Liver (tissue), 3 donors: ENCODE results near the gene MAST2.

ENCODE experiments used
- EGR1 ChIP-seq, 2 donors: IDR thresholded peaks; 2 replicates each; pipeline ENCODE4 v1.6.1; 2016 to 2018; ENCODE audit warnings: antibody characterized with exemption in 2 of 2, low read depth in 2 of 2
- GABPA ChIP-seq, 2 donors: IDR thresholded peaks in 1 of 2; conservative IDR thresholded peaks in 1 of 2; 2 replicates each; pipeline ENCODE4 v1.6.1; 2016; ENCODE audit warnings: antibody characterized with exemption in 2 of 2, mild to moderate bottlenecking in 1 of 2, moderate library complexity in 1 of 2
- HNF4A ChIP-seq, 2 donors: conservative IDR thresholded peaks; 2 replicates each; pipeline ENCODE4 v1.6.1; 2016; ENCODE audit warnings: antibody characterized with exemption in 2 of 2, mild to moderate bottlenecking in 2 of 2
- JUND ChIP-seq, 2 donors: IDR thresholded peaks; 2 replicates each; pipeline ENCODE4 v1.6.1; 2016; ENCODE audit warnings: antibody characterized with exemption in 2 of 2
- RAD21 ChIP-seq, 2 donors: IDR thresholded peaks; 2 replicates each; pipeline ENCODE4 v1.6.1; 2016; ENCODE audit warnings: antibody characterized with exemption in 2 of 2, mild to moderate bottlenecking in 2 of 2
- TAF1 ChIP-seq: conservative IDR thresholded peaks from 2 replicates; pipeline ENCODE4 v1.6.1; 2016; ENCODE audit warnings: antibody characterized with exemption, mild to moderate bottlenecking
- TF ChIP-seq, protein P1 (sequence below): fragments of 150-350 bp; IDR thresholded peaks from 2 replicates; pipeline ENCODE4 v1.5.1; 2017; ENCODE audit warnings: improper control_type of control experiment, low read depth, low read length; ENCODE audit not compliant: missing input control
- TF ChIP-seq, protein P2 (sequence below): IDR thresholded peaks from 2 replicates; pipeline ENCODE4 v1.6.1; 2016; ENCODE audit warnings: antibody characterized with exemption
- donor health status: healthy.
- donor health status: healthy.

DNA sequence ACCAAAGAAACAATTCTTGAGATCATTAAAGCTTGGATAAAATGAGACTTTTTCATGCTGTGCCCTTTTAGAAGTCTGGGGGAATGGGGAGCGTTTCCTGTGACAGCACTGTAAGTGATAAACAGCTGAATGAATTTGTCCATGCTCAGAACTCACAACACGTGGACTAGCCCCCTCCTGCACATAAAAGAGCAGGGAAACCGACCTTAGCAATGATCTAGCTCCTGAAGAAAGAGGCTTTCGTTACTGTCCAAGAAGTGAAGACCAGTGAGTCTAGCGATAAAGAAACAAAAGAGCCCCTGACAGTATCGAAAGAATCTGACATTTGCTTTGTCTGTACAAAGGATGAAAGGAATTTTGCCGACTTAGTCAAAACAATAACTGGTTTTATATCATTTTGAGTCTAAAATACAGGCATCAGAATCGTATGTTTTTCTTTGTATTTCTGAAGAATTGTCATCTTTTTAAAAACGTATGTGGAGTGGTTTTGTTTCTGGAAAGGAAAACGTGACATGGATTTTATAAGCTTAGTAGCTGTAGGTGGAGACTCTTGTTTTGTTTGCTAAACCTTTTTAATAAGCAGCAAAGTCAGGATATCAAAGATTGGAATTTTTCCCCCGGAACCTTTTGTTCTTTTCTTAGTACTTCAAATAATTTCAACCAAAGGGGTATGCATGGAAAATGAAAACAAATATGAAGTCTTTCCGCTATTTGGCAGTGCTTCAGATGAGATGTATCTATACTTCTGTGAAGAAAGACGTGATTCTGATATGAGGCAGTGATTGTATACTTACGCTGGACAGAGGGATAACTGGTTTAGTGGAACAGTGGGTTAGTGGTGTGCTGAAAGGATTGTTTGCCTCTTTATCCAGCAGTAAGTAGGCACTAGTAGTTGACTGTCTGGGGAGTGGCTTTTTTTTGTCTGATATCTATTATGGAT is 61.0 kb downstream of the MAST2 start:
- TF ChIP-seq, protein P1, sequence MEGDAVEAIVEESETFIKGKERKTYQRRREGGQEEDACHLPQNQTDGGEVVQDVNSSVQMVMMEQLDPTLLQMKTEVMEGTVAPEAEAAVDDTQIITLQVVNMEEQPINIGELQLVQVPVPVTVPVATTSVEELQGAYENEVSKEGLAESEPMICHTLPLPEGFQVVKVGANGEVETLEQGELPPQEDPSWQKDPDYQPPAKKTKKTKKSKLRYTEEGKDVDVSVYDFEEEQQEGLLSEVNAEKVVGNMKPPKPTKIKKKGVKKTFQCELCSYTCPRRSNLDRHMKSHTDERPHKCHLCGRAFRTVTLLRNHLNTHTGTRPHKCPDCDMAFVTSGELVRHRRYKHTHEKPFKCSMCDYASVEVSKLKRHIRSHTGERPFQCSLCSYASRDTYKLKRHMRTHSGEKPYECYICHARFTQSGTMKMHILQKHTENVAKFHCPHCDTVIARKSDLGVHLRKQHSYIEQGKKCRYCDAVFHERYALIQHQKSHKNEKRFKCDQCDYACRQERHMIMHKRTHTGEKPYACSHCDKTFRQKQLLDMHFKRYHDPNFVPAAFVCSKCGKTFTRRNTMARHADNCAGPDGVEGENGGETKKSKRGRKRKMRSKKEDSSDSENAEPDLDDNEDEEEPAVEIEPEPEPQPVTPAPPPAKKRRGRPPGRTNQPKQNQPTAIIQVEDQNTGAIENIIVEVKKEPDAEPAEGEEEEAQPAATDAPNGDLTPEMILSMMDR, result no peak
- TF ChIP-seq JUND (IDR thresholded peaks at IDR 0.05) (no peak), GABPA (IDR thresholded peaks at IDR 0.05 in 1 of 2, conservative IDR thresholded peaks at IDR 0.05 in 1 of 2) (no peak), TAF1 (no peak), EGR1 (IDR thresholded peaks at IDR 0.05; ENCODE audit: low read depth in 2 of 2) (no peak), RAD21 (IDR thresholded peaks at IDR 0.05) (no peak), HNF4A (conservative IDR thresholded peaks at IDR 0.05) (no peak)
- TF ChIP-seq, protein P2, sequence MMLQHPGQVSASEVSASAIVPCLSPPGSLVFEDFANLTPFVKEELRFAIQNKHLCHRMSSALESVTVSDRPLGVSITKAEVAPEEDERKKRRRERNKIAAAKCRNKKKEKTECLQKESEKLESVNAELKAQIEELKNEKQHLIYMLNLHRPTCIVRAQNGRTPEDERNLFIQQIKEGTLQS, result no peak
